Cardiac fibroblast (primary cell): ENCODE results near the gene STX1A.

ENCODE experiments used
- DNase-seq, 2 donors: peaks; one replicate each; pipeline versions ENCODE4 v3.0.0 to v3.0.0-alpha.2; 2010; ENCODE audit warnings: low read depth in 2 of 2
- H3K4me3 ChIP-seq, 2 donors: replicated peaks in 1 of 2; 1 replicate in 1 of 2; 2 replicates in 1 of 2; pipeline ENCODE4 v1.5.1; 2011; ENCODE audit warnings: low read depth in 2 of 2, low read length in 2 of 2, mild to moderate bottlenecking in 2 of 2, moderate library complexity in 1 of 2
- CTCF ChIP-seq: IDR thresholded peaks from one replicate; pipeline ENCODE4 v1.5.1; 2011; ENCODE audit warnings: low read depth, mild to moderate bottlenecking, low read length, inconsistent platforms

Gene STX1A

DNA sequence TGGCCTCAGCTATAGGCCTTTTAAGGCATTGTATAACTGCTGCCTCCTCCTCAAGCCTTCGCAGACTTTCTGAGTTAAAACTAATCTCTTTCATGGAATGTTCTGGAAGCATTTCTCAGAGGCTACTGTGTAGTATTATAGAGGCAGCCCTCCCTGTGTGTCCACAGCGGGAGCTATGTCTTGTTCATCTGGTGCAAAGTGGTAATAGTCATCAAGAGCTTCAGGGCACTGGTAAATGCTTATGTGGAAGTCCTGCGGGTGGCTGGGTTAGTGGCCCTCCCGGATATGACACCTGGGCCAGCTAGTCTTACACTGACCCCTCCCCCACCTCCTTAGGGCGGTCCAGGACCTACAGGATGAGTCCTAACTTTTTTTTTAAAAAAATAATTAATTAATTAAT lies 21.3 kb upstream of the STX1A start:
- no peak overlapping the region for H3K4me3 ChIP-seq
- no peak for DNase-seq
- no peak for TF ChIP-seq CTCF

GRCh38 chr7:73740212-73740611 lies 20.7 kb upstream of the STX1A start:
- H3K4me3 ChIP-seq = no peak overlapping the region
- DNase-seq = no peak
- no peak for TF ChIP-seq CTCF

- DNase-seq = no peak
- peak overlapping the region; percentile 79 to 88 for H3K4me3 ChIP-seq
- TF ChIP-seq CTCF = no peak
Observed at GRCh38 chr7:73739387-73739767, 19.9 kb upstream of the STX1A start.

- H3K4me3 ChIP-seq = peak within 1 kb of the TSS; percentile 79 to 88
- TF ChIP-seq CTCF = no peak
- peak; percentile 98 for DNase-seq
Observed at GRCh38 chr7:73738612-73739386, 19.3 kb upstream of the STX1A start, which contains the start of gene ABHD11. Gene ABHD11 (minus strand): TSS chr7:73738802. CDS start chr7:73738770, 32 bp downstream.

DNA sequence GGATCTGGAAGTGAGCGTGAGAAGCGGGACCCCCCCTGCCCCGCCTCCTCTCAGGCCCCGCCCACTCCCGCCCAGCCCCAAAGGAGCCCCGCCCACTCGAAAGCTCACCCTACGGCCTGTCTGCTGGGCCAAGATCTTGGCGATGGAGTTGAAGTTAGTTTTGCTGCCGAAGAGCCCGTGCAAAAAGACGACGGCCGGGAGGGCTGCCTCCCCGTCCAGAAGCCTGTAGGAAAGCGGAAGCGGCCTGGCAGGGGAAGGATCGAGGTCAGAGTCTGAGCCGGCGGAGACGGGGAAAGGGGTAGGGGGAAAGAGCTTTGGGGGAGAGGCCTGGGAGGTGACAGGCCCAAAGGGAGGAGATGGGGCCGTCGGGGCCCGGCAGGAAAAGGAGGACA lies 18.7 kb upstream of the STX1A start:
- peak overlapping the region; percentile 79 to 88 for H3K4me3 ChIP-seq
- no peak for TF ChIP-seq CTCF
- peak; percentile 54 to 69 for DNase-seq

GRCh38 chr7:73737491-73738219 lies 18.2 kb upstream of the STX1A start:
- DNase-seq = no peak
- H3K4me3 ChIP-seq = peak overlapping the region; percentile 79 to 88
- TF ChIP-seq CTCF = no peak
